Activated naive CD8-positive, alpha-beta T cell treated with anti-CD3 and anti-CD28 coated beads, Interleukin-2, amount 50 U/mL, for 24 hours (primary cell): ENCODE results near the gene SEC61B.
"Not testable (repeated sequence)": the region's sequence is repeated elsewhere in the genome, so short reads cannot be mapped to it uniquely, and the experiment has no call there.

Experiments
- ATAC-seq: fragments of 150-1000 bp; cut with Tn5 transposase; one replicate; pipeline ENCODE4 v1.10.0; 2021
- DNase-seq: peaks from one replicate; pipeline ENCODE4 v3.0.0; 2021
- H3K27ac Mint-ChIP-seq: one replicate; pipeline ENCODE4 v1.8.0; 2021; ENCODE audit warnings: mild to moderate bottlenecking, mixed read lengths
- H3K27me3 Mint-ChIP-seq: one replicate; pipeline ENCODE4 v1.8.0; 2021; ENCODE audit warnings: mixed read lengths
- H3K36me3 Mint-ChIP-seq: one replicate; pipeline ENCODE4 v1.8.0; 2021; ENCODE audit warnings: low read depth, mixed read lengths
- H3K4me1 Mint-ChIP-seq: one replicate; pipeline ENCODE4 v1.8.0; 2021; ENCODE audit warnings: mixed read lengths
- H3K4me3 Mint-ChIP-seq: one replicate; pipeline ENCODE4 v1.8.0; 2021; ENCODE audit warnings: mild to moderate bottlenecking, moderate library complexity, mixed read lengths
- H3K9me3 Mint-ChIP-seq: one replicate; pipeline ENCODE4 v1.8.0; 2021; ENCODE audit warnings: mixed read lengths

Gene SEC61B

GRCh38 chr9:99237849-99238248 lies 15.8 kb downstream of the SEC61B start:
- not testable (repeated sequence) for H3K27ac Mint-ChIP-seq, H3K9me3 Mint-ChIP-seq, DNase-seq, H3K4me3 Mint-ChIP-seq, ATAC-seq, H3K27me3 Mint-ChIP-seq
- Mint-ChIP-seq H3K4me1 (peaks cover 43% of the 10 kb centered on the region), H3K36me3 (peaks cover 34% of the 10 kb centered on the region)

- Mint-ChIP-seq H3K9me3 (peaks cover 4% of the 10 kb centered on the region), H3K36me3 (peaks cover 34% of the 10 kb centered on the region), H3K4me3 (no peak overlapping the region), H3K27me3 (no peaks in the 10 kb centered on the region), H3K4me1 (peaks cover 43% of the 10 kb centered on the region), H3K27ac (no peak overlapping the region)
- ATAC-seq (no peak), DNase-seq (no peak)
Measured at GRCh38 chr9:99238331-99238730, 16.2 kb downstream of the SEC61B start.

- Mint-ChIP-seq H3K27me3 (no peaks in the 10 kb centered on the region), H3K36me3 (peaks cover 29% of the 10 kb centered on the region), H3K27ac (no peak overlapping the region), H3K4me1 (peaks cover 44% of the 10 kb centered on the region), H3K9me3 (peaks cover 4% of the 10 kb centered on the region), H3K4me3 (no peak overlapping the region)
- DNase-seq (no peak), ATAC-seq (no peak)
Measured at GRCh38 chr9:99239341-99240060, 17.4 kb downstream of the SEC61B start.

DNA sequence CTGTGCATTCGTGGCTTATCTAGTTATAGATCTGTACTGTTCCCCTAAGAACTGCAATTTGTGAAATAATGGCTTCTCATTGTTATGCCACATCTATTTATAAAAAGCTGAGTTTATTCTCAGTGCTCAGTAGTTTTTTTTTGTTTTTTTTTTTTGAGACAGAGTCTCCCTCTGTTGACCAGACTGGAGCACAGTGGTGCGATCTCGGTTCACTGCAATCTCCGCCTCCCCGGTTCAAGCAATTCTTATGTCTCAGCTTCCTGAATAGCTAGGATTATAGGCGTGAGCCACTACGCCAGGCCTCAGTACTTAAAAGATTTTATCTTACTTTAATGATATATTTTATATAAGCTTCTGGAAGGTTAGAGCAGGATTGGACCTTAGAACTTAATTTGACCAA lies 19.0 kb downstream of the SEC61B start:
- Mint-ChIP-seq H3K9me3 (peaks cover 4% of the 10 kb centered on the region), H3K27me3 (no peaks in the 10 kb centered on the region), H3K4me3 (no peak overlapping the region), H3K4me1 (peaks cover 35% of the 10 kb centered on the region), H3K36me3 (peaks cover 28% of the 10 kb centered on the region), H3K27ac (no peak overlapping the region)
- DNase-seq = no peak
- ATAC-seq = no peak

- H3K36me3 Mint-ChIP-seq = peaks cover 14% of the 10 kb centered on the region
- DNase-seq (no peak), ATAC-seq (peak; percentile 28)
- peak overlapping the region; percentile 63 for H3K27ac Mint-ChIP-seq
- H3K4me3 Mint-ChIP-seq = no peak overlapping the region
- no peaks in the 10 kb centered on the region for H3K9me3 Mint-ChIP-seq
- peaks cover 13% of the 10 kb centered on the region for H3K4me1 Mint-ChIP-seq
- no peaks in the 10 kb centered on the region for H3K27me3 Mint-ChIP-seq
Measured at GRCh38 chr9:99244344-99245260, 22.5 kb downstream of the SEC61B start.

- peaks cover 44% of the 10 kb centered on the region for H3K4me1 Mint-ChIP-seq
- DNase-seq (peak; percentile 44), ATAC-seq (peak; percentile 67)
- H3K4me3 Mint-ChIP-seq = no peak overlapping the region
- peak overlapping the region; percentile 39 for H3K27ac Mint-ChIP-seq
- H3K27me3 Mint-ChIP-seq = peaks cover 2% of the 10 kb centered on the region
- peaks cover 2% of the 10 kb centered on the region for H3K36me3 Mint-ChIP-seq
- no peaks in the 10 kb centered on the region for H3K9me3 Mint-ChIP-seq
Measured at GRCh38 chr9:99249619-99250018, 27.5 kb downstream of the SEC61B start.

DNA sequence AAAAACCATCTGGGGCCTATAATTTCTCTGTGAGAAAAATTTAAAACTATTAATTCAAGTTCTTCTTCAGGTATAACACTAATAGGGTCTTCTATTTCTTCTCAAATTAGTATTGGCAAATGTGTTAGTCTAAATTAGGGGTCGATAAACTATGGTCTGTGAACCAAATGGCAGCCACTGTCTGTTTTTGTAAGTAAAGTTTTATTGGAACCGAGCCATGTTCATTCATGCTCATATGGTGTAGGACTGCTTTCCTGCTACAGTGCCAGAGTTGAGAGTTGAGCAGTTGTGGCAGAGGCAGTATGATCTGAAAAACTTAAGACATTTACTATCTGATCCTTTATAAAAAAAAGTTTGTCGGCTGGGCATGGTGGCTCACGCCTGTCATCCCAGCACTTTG lies 29.1 kb downstream of the SEC61B start:
- ATAC-seq = no peak
- Mint-ChIP-seq H3K4me1 (peaks cover 54% of the 10 kb centered on the region), H3K9me3 (no peaks in the 10 kb centered on the region), H3K27me3 (peaks cover 11% of the 10 kb centered on the region), H3K4me3 (no peak overlapping the region), H3K36me3 (peaks cover 2% of the 10 kb centered on the region), H3K27ac (no peak overlapping the region)
- DNase-seq = no peak

DNA sequence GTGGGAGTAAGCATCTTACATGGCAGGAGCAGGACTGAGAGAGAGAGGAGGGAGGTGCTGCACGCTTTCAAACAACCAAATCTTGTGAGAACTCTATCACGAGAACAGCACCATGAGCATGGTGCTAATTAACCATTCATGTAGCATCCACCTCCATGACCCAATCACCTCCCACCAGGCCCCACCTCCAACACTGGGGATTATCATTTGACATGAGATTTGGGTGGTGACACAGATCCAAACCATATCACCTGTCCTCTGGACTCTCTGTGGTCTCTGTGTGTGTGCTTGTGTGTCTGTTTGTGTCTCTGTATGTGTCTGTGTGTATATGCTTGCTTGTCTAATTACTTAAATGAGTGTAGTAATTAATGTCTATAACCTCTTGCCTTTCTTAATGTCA lies 31.1 kb downstream of the SEC61B start:
- peaks cover 15% of the 10 kb centered on the region for H3K27me3 Mint-ChIP-seq
- peak; percentile 34 for ATAC-seq

GRCh38 chr9:99253772-99254431 lies 31.8 kb downstream of the SEC61B start:
- peak; percentile 89 for ATAC-seq
- Mint-ChIP-seq H3K27me3 (peaks cover 15% of the 10 kb centered on the region), H3K9me3 (no peaks in the 10 kb centered on the region), H3K36me3 (no peaks in the 10 kb centered on the region), H3K4me1 (peaks cover 59% of the 10 kb centered on the region), H3K4me3 (peak overlapping the region; percentile 66), H3K27ac (peak overlapping the region; percentile 88)
- DNase-seq = peak; percentile 88

More for the DNA sequence above, 31.1 kb downstream of the SEC61B start:
- Mint-ChIP-seq H3K9me3 (no peaks in the 10 kb centered on the region), H3K4me1 (peaks cover 58% of the 10 kb centered on the region), H3K4me3 (peak overlapping the region; percentile 66), H3K27ac (peak overlapping the region; percentile 88), H3K36me3 (no peaks in the 10 kb centered on the region)
- peak; percentile 42 for DNase-seq

- H3K36me3 Mint-ChIP-seq = no peaks in the 10 kb centered on the region
- H3K4me3 Mint-ChIP-seq = no peak overlapping the region
- H3K4me1 Mint-ChIP-seq = peaks cover 62% of the 10 kb centered on the region
- no peak overlapping the region for H3K27ac Mint-ChIP-seq
- DNase-seq (no peak), ATAC-seq (no peak)
- H3K9me3 Mint-ChIP-seq = no peaks in the 10 kb centered on the region
- peaks cover 15% of the 10 kb centered on the region for H3K27me3 Mint-ChIP-seq
Measured at GRCh38 chr9:99255651-99256050, 33.6 kb downstream of the SEC61B start.

DNA sequence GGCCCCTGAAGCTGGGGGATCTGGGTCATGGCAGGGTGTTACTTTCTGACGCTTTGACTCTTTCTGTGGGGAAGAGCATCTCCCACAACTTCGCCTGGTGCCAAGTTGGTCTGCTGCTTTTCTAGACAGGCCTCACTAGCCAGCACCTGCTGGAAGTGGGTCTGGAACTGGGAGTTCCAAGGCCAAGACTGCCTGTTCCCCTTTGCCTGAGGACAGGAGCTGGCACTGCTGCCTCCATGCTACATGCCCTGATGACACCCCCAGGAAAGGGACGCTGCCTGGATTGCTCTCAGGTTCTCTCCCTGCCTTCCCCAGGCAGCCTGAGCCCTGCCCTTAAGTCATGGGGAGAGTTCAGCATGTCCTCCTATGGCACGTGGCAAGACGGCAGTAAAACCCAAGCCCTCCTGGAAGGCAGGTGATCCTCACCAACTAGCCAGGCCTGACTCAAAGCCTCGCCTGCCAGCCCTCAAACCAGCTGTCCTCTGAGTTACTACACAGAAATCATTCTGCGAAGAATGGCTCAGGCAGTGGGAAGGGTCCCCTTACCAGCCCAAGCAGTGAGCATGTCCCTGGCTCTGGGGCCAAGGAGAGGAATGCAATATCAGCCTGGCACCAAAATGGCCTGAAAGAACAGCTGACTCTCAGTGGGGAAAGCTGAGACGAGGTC lies 35.8 kb downstream of the SEC61B start:
- no peak for DNase-seq
- Mint-ChIP-seq H3K36me3 (no peaks in the 10 kb centered on the region), H3K4me1 (peaks cover 48% of the 10 kb centered on the region), H3K27ac (no peak overlapping the region), H3K27me3 (peaks cover 15% of the 10 kb centered on the region), H3K4me3 (no peak overlapping the region), H3K9me3 (no peaks in the 10 kb centered on the region)
- ATAC-seq = no peak

GRCh38 chr9:99259231-99259918 lies 37.3 kb downstream of the SEC61B start:
- DNase-seq (peak; percentile 39), ATAC-seq (peak; percentile 85)
- peaks cover 18% of the 10 kb centered on the region for H3K27me3 Mint-ChIP-seq
- H3K4me3 Mint-ChIP-seq = no peak overlapping the region
- H3K36me3 Mint-ChIP-seq = no peaks in the 10 kb centered on the region
- no peaks in the 10 kb centered on the region for H3K9me3 Mint-ChIP-seq
- peaks cover 47% of the 10 kb centered on the region for H3K4me1 Mint-ChIP-seq
- H3K27ac Mint-ChIP-seq = peak overlapping the region; percentile 31

- Mint-ChIP-seq H3K27ac (no peak overlapping the region), H3K9me3 (no peaks in the 10 kb centered on the region), H3K27me3 (peaks cover 9% of the 10 kb centered on the region), H3K4me1 (peaks cover 48% of the 10 kb centered on the region), H3K4me3 (no peak overlapping the region), H3K36me3 (no peaks in the 10 kb centered on the region)
- DNase-seq = no peak
- no peak for ATAC-seq
Measured at GRCh38 chr9:99261923-99262322, 39.8 kb downstream of the SEC61B start.
